Keratinocyte (primary cell): ENCODE results near the gene RAD18. TPM values are rescaled to one million over a fixed set of nuclear protein-coding genes. Genes with fewer than 3 reads are reported as not detected.

Experiments
- DNase-seq: peaks from one replicate; pipeline ENCODE4 v3.0.0-alpha.2; 2011; ENCODE audit warnings: low read depth, missing footprints, low spot score
- FAIRE-seq: peaks from 2 replicates; lab custom pipeline; 2011; peaks lifted over from hg19 to GRCh38; lab: Jason Lieb, UNC
- H2AFZ ChIP-seq: 2 replicates; pipeline ENCODE4 v1.6.0; 2012; ENCODE audit warnings: low read length, control low read depth, inconsistent platforms; ENCODE audit not compliant: control insufficient read depth
- H3K27ac ChIP-seq: 2 replicates; pipeline ENCODE4 v1.5.1; 2011; ENCODE audit warnings: low read length; ENCODE audit not compliant: control insufficient read depth, insufficient read depth
- H3K27me3 ChIP-seq: 3 replicates; pipeline ENCODE4 v1.6.0; 2011; ENCODE audit warnings: low read length; ENCODE audit not compliant: control insufficient read depth, insufficient read depth; ENCODE audit errors: extremely low read depth
- H3K36me3 ChIP-seq, 2 experiments: 2 replicates in 1 of 2; 3 replicates in 1 of 2; pipeline ENCODE4 v1.5.1; 2011; ENCODE audit warnings: low read length in 2 of 2, mild to moderate bottlenecking in 1 of 2; ENCODE audit not compliant: control insufficient read depth in 2 of 2, insufficient read depth in 2 of 2; ENCODE audit errors: extremely low read depth in 1 of 2
- H3K4me1 ChIP-seq: 3 replicates; pipeline ENCODE4 v1.5.1; 2011; ENCODE audit warnings: low read length; ENCODE audit not compliant: control insufficient read depth, insufficient read depth; ENCODE audit errors: extremely low read depth
- H3K4me2 ChIP-seq: 3 replicates; pipeline ENCODE4 v1.6.0; 2011; ENCODE audit warnings: low read depth, low read length; ENCODE audit not compliant: control insufficient read depth, insufficient read depth; ENCODE audit errors: extremely low read depth
- H3K4me3 ChIP-seq, 3 experiments: fragments of 200-600 bp in 1 of 3; sonication (generic) in 1 of 3; 2 replicates in 2 of 3; 3 replicates in 1 of 3; pipeline ENCODE4 v1.5.1; 2011 to 2016; ENCODE audit warnings: low read length in 3 of 3, mild to moderate bottlenecking in 3 of 3, control low read depth in 2 of 3, inconsistent platforms in 1 of 3, low read depth in 1 of 3, mixed read lengths in 1 of 3, mixed run types in 1 of 3, moderate library complexity in 1 of 3; ENCODE audit not compliant: control insufficient read depth in 2 of 3, insufficient read depth in 2 of 3; ENCODE audit errors: extremely low read depth in 1 of 3
- H3K79me2 ChIP-seq: 2 replicates; pipeline ENCODE4 v1.6.0; 2012; ENCODE audit warnings: low read length; ENCODE audit not compliant: control insufficient read depth, insufficient read depth
- H3K9ac ChIP-seq: 3 replicates; pipeline ENCODE4 v1.6.0; 2011; ENCODE audit warnings: low read length; ENCODE audit not compliant: control insufficient read depth, insufficient read depth; ENCODE audit errors: extremely low read depth
- H3K9me1 ChIP-seq: 3 replicates; pipeline ENCODE4 v1.6.0; 2011; ENCODE audit warnings: low read length; ENCODE audit not compliant: control insufficient read depth, insufficient read depth; ENCODE audit errors: extremely low read depth
- H3K9me3 ChIP-seq: 2 replicates; pipeline ENCODE4 v1.5.1; 2012; ENCODE audit warnings: low read depth, low read length; ENCODE audit not compliant: control insufficient read depth
- H4K20me1 ChIP-seq: 3 replicates; pipeline ENCODE4 v1.6.0; 2011; ENCODE audit warnings: low read length; ENCODE audit not compliant: control insufficient read depth, insufficient read depth; ENCODE audit errors: extremely low read depth
- EZH2 ChIP-seq: IDR thresholded peaks from one replicate; pipeline ENCODE4 v1.6.1; 2012; ENCODE audit warnings: inconsistent platforms, mild to moderate bottlenecking, low read length, moderate library complexity
- dilution Hi-C: fragments of 300-500 bp; cut with MboI; formaldehyde crosslinking; loops from one replicate; pipeline ENCODE4 v1.7.0; 2020; ENCODE audit warnings: low sequenced_read_pairs; ENCODE audit not compliant: extremely low pct_ligation_motif_present
- polyA plus RNA-seq, 5 experiments: library from polyadenylated mRNA; depleted of rRNA in 3 of 5; stranded (reverse) in 3 of 5; stranded (forward) in 1 of 5; unstranded in 1 of 5; fragments of >200 nt; gene quantifications; 1 replicate in 1 of 5; 2 replicates in 3 of 5; 3 replicates in 1 of 5; pipeline versions ENCODE4 v1.2.1 to v1.2.3, GENCODE V29; 2011 to 2012; ENCODE audit warnings: missing spikeins in 2 of 5, low read depth in 1 of 5, low replicate concordance in 1 of 5
- TF ChIP-seq, protein P1 (sequence below), 3 experiments: IDR thresholded peaks in 1 of 3; conservative IDR thresholded peaks in 1 of 3; optimal IDR thresholded peaks in 1 of 3; 2 replicates in 2 of 3; 3 replicates in 1 of 3; pipeline versions ENCODE3 to v1.5.1; 2011; ENCODE audit warnings: low read length in 3 of 3, mild to moderate bottlenecking in 3 of 3, moderate library complexity in 2 of 3, control low read depth in 1 of 3, inconsistent platforms in 1 of 3; ENCODE audit not compliant: insufficient read depth in 2 of 3; ENCODE audit errors: extremely low read depth in 1 of 3

The RAD18 gene
- polyA plus RNA-seq, 1 donor (not counting 4 experiments of a cell fraction or from before 2014, with no cell fraction given), result 16.0 TPM

DNA sequence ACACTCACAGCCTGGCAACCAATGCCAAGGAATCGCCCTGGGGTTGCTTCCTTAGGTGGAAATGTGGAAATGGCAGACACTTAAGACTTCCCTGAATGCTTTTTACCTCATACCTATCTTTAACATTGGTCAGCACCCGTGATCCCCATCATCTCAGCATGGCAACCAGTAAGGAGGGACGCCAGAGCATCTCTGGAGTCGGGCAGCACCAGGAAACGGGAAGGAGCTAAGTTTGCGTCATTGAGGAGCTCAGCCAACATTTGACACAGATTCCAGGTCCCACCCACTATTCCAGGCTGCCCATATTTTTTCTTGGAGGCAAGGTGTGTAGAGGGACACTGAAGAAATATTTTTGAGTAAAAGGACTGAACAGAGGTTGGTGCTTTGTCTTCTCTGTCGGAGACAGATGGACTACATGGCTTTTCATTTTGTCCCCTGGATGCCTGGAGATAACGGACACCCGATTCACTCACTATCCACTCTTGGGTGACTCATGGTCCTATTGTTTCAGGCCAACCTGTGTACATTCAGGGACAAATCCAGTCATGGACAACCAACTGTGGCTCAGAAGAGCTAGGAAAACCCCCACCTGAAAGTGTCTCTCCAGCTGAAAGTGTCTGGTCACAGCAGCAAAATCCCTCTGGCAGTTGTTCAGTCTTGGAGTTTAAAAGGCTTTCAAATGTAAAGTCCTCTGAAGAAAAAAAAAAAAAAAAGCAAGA is 123.5 kb downstream of the RAD18 start:
- Histone ChIP-seq H3K27ac (no peak overlapping the region), H3K9me1 (no peaks in the 10 kb centered on the region), H3K36me3 (no peaks in the 10 kb centered on the region), H3K27me3 (no peaks in the 10 kb centered on the region), H3K9ac (no peak overlapping the region), H3K4me1 (peaks cover 5% of the 10 kb centered on the region), H3K4me3 (no peak overlapping the region), H3K9me3 (no peaks in the 10 kb centered on the region), H2AFZ (no peak overlapping the region), H3K79me2 (no peaks in the 10 kb centered on the region), H3K4me2 (no peak overlapping the region), H4K20me1 (no peaks in the 10 kb centered on the region)
- FAIRE-seq (no peak), DNase-seq (no peak)
- dilution Hi-C loops, result no loop called here
- TF ChIP-seq, protein P1, sequence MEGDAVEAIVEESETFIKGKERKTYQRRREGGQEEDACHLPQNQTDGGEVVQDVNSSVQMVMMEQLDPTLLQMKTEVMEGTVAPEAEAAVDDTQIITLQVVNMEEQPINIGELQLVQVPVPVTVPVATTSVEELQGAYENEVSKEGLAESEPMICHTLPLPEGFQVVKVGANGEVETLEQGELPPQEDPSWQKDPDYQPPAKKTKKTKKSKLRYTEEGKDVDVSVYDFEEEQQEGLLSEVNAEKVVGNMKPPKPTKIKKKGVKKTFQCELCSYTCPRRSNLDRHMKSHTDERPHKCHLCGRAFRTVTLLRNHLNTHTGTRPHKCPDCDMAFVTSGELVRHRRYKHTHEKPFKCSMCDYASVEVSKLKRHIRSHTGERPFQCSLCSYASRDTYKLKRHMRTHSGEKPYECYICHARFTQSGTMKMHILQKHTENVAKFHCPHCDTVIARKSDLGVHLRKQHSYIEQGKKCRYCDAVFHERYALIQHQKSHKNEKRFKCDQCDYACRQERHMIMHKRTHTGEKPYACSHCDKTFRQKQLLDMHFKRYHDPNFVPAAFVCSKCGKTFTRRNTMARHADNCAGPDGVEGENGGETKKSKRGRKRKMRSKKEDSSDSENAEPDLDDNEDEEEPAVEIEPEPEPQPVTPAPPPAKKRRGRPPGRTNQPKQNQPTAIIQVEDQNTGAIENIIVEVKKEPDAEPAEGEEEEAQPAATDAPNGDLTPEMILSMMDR (optimal IDR thresholded peaks at IDR 0.05 in 1 of 3, IDR thresholded peaks at IDR 0.05 in 1 of 3, conservative IDR thresholded peaks at IDR 0.05 in 1 of 3; ENCODE audit: extremely low read depth in 1 of 3, insufficient read depth in 2 of 3, low read length in 3 of 3), result no peak
- no peak for TF ChIP-seq EZH2

DNA sequence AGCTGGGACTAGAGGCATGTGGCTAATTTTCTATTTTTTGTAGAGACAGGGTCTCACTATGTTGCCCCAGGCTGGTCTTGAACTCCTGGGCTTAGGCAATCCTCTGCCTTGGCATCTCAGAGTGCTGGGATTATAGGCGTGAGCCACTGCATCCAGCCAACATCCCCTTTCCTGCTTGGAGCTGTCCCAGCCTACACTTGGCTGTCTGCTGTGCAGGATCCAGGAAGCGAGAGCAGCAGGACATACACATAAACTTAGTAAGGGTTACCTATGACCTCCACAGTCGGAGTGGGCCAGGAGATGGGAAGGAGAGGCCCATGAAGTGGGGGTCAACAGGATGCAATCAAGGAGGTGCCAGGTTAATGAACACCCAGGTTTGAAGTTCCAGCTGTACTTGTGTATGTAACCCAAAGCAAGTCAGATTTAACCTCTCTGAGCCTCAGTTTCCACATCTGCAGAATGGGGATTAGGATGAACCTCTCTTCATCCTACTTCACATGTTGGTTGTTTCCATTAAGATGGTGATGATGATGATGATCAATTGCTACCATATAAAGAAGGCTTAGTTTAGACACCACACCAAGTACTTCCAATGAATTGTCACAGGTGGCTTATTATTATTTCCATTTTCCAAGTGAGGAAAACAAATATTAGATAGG is 124.4 kb downstream of the RAD18 start:
- dilution Hi-C loops, result no loop called here
- no peak overlapping the region for H3K27ac ChIP-seq

More for the DNA sequence above, 124.4 kb downstream of the RAD18 start:
- Histone ChIP-seq H3K4me3 (no peak overlapping the region), H3K9me1 (no peaks in the 10 kb centered on the region), H3K4me1 (peaks cover 5% of the 10 kb centered on the region), H3K27me3 (no peaks in the 10 kb centered on the region), H3K36me3 (no peaks in the 10 kb centered on the region), H3K9ac (no peak overlapping the region), H2AFZ (no peak overlapping the region), H3K79me2 (no peaks in the 10 kb centered on the region), H3K9me3 (no peaks in the 10 kb centered on the region), H4K20me1 (no peaks in the 10 kb centered on the region), H3K4me2 (no peak overlapping the region)
- TF ChIP-seq EZH2, result no peak
- TF ChIP-seq, protein P1 (optimal IDR thresholded peaks at IDR 0.05 in 1 of 3, IDR thresholded peaks at IDR 0.05 in 1 of 3, conservative IDR thresholded peaks at IDR 0.05 in 1 of 3; ENCODE audit: extremely low read depth in 1 of 3, insufficient read depth in 2 of 3, low read length in 3 of 3), result no peak
- DNase-seq, result no peak
- no peak for FAIRE-seq
